Embryonic facial prominence (tissue), 1 donor: ENCODE data around the gene SMPD1.

ENCODE experiments used
- DNase-seq: peaks from one replicate; pipeline ENCODE4 v3.0.0-alpha.2; 2016; ENCODE audit errors: extremely low spot score

SMPD1 gene

DNA sequence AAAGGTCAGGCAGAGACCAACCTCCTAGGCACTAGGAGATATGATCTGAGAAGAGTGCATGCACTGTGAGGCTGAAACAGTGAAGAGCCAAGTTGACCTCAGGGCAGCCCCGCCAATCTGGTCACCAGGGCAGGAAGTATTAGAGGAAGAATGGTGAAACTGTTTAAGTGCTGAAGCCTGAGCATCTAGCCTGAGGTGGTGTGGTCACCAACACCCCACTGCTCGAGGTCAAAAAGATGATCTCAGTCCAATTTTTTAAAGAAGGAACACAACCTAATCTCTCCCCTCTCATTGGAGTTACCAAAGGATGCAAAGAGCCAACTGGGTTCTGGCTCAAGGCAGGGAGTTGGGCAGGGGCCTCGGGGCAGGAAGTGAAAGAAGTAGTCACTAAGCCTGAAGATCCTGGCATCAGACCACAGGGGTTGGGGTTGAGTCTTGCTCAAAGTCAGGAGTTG is 24.6 kb downstream of the SMPD1 start:
- no peak for DNase-seq

DNA sequence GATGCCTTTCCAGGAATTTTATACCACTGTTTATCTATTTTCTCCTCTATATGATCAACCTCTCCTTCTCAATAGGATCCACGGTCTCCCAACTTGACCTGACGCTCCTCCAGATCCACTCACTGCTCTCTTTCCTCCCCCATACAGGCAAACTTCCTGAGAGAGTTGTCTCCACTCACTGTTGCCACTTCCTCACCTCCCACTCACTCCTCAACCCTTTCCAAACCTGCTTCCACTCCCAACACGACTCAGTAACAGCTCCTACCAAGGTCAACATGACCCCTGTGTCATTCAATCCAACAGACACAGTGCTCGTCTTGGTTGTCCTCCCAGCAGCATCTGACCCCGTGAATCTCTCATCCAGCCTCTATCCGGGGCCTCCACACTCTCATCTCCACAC is 25.5 kb downstream of the SMPD1 start:
- no peak for DNase-seq

DNA sequence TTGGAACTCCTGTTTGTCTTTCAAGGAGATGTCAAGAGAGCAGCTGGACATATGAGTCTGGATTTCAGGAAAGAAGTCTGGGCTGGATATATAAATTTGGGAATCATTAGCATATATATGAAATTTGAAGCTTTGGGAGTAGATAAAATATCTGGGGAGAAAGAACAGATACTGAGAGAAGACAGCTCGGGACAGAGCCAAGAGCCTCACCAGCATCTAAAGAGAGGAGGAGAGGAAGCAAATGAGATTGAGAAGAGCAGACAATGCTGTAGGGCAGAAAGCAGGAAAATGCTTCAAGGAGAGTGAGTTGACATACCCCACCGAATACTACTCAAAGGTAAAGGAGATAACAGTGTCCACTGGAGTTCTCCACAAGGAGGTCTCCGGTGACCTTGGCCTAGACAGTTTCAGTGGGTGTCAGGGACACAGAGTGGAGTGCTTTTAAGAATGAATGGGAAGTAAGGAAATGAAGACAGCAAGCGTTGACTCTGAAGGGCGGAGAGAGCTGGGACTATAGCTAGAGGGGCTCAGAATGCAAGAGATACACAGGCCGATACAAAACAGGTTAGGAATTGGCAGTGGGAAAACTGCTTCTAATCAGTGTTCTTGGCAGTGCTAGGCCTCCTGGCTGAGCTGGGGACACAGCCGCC is 27.8 kb downstream of the SMPD1 start:
- DNase-seq, result no peak

DNA sequence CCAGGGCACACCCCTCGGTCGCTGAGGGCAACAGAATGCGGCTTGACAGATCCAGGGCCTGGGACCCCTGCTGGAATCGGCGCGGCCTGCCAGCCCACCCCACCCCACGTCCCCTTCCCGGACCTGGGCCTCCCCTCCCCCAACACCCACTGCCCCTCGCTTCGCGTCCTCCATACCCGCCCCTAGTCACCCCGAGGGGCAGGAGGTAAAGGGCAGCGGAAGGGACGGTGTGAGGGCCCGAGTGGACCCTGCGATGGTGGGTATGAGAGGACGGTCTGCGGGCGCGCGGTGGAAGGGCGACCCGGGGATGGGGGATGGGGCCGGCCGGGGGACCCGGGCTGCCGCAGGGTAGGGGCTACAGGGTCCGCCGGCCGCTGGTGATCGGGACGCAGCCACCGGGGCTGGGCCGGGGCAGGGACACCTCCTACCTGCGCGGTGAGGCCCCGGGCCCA is 28.3 kb downstream of the SMPD1 start:
- DNase-seq, result no peak

GRCh38 chr11:6419009-6419631 is 28.8 kb downstream of the SMPD1 start, which contains the start of gene APBB1:
Gene APBB1 (minus strand): TSS chr11:6419094. CDS start chr11:6411347, 7,747 bp downstream.
- DNase-seq, result peak; percentile 13

GRCh38 chr11:6420677-6421076 is 30.4 kb downstream of the SMPD1 start:
- no peak for DNase-seq

GRCh38 chr11:6427516-6427915 is 37.2 kb downstream of the SMPD1 start:
- no peak for DNase-seq

DNA sequence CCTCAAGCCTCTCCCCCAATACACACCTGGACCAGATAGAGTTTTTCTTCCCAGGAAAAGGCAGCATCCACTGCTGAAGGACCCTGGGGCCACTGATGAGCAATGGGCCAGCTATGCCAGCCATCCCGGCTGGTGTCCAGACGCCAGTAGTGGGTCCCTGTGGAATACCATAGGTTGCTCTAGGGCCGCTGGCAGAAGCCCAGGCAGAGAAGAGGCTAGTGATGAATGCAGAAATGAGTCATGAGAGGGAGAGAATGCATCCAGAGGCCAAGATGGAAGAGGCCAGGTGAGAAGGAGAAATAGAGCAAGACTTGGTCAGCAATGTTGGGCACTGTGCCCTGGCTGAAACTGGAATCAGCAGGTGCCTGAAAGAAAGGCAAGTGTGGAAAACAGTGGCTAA is 41.6 kb downstream of the SMPD1 start:
- no peak for DNase-seq

- no peak for DNase-seq
Observed at GRCh38 chr11:6433998-6434660, 43.9 kb downstream of the SMPD1 start.

GRCh38 chr11:6437423-6437822 is 47.1 kb downstream of the SMPD1 start:
- DNase-seq, result no peak

DNA sequence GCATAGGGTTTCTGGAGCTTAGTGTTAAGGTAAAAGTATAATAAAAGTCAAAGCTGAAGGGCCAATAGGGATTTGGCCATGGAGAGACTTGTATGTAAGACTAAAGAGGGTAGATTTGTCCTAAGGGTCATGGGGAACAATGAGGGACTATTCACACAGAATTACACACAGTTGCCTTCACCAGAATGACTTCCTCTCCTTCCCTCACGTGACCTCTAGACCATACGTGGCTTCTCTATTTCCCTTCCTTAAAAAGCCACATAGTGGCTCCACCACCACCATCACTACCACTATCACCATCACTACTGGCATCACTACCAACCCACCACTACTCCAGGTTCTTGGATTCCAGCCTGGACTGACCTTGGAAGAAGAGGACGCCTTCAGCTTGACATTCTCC is 47.7 kb downstream of the SMPD1 start:
- no peak for DNase-seq

GRCh38 chr11:6438979-6439571 is 48.8 kb downstream of the SMPD1 start:
- no peak for DNase-seq

DNA sequence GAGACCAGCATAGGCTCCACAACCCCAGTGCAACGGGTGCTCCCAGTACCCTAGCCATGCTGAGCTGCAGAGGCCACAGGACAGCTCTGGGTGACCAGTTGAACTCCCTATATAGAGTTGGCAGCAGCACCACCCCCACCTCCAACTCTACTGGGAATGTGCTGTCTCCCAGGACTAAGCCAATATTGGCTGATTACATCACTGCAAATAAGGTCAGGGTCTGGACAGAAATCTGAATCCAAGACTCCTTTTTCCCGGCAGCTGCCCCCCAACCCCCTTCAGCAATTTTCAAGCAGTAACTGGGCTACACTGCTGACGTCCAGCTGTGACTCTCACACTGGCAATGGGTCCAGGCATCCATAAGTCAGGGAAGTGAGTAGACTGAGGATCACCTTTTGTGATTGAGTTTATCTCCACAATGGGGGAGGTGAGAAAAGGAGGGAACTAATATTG is 50.7 kb downstream of the SMPD1 start, which contains the start of gene HPX:
Gene HPX, minus strand, starts transcription at position 82 of the 453 bp plus-strand sequence. Its CDS starts 24 bp downstream, at position 58.
- no peak for DNase-seq

GRCh38 chr11:6442441-6442840 is 52.2 kb downstream of the SMPD1 start:
- DNase-seq, result no peak

GRCh38 chr11:6443269-6444003 is 53.2 kb downstream of the SMPD1 start:
- no peak for DNase-seq
